Measurements from ENCODE around the gene IVNS1ABP. TPM values are rescaled to one million over a fixed set of nuclear protein-coding genes. Genes with fewer than 3 reads are reported as not detected.

The IVNS1ABP gene
- total and polyA plus RNA-seq, 2 of the 13 experiments (the other 11 are each of a cell fraction or from before 2014, with no cell fraction given), result 49.1 to 51.7 TPM

GRCh38 chr1:185343306-185343705, 26.3 kb upstream of the IVNS1ABP start:
- Histone ChIP-seq H3K4me1 (ENCODE audit: insufficient read depth, low read length) (peaks cover 68% of the 10 kb centered on the region), H2AFZ (ENCODE audit: low read length) (no peak overlapping the region), H3K9me3 (ENCODE audit: low read length) (no peaks in the 10 kb centered on the region), H3K4me2 (ENCODE audit: low read depth, low read length) (peak overlapping the region; percentile 34), H3K27ac (ENCODE audit: extremely low read length, insufficient read depth, low read length) (peak overlapping the region; percentile 53), H3K36me3 (replicated peaks in 1 of 2; ENCODE audit: control insufficient read depth in 1 of 2, insufficient read depth in 2 of 2, low read length in 2 of 2) (no peaks in the 10 kb centered on the region), H4K20me1 (ENCODE audit: insufficient read depth, low read length) (no peaks in the 10 kb centered on the region), H3K79me2 (ENCODE audit: insufficient read depth, low read length) (no peaks in the 10 kb centered on the region), H3K27me3 (ENCODE audit: control insufficient read depth in 1 of 2, insufficient read depth in 2 of 2, low read length in 2 of 2) (no peaks in the 10 kb centered on the region), H3K9ac (ENCODE audit: insufficient read depth, low read depth, low read length) (no peak overlapping the region), H3K4me3 (replicated peaks in 1 of 3; ENCODE audit: insufficient read depth in 1 of 3, low read depth in 2 of 3, low read length in 3 of 3) (no peak overlapping the region)
- in situ Hi-C loops (cut with HindIII; ENCODE audit: extremely low pct_ligation_motif_present, low pct_unique_long_range_greater_than_20kb) (no loop called here), intact Hi-C loops (cut with micrococcal nuclease; ENCODE audit: unreplicated experiment) (no loop called here)
- 65% methylated on average over 5 of the region's 5 CpGs for WGBS (ENCODE audit: low lambda C conversion rate)
- DNase-seq (ENCODE audit: low spot score), result no peak
- TF ChIP-seq ZNF567 (CRISPR knock-in tag; IDR thresholded peaks at IDR 0.05; ENCODE audit: borderline replicate concordance), result no peak
- BruUV-seq (replicated peaks), result no TSS peak
- FAIRE-seq, result no peak
- CTCF ChIA-PET (ENCODE audit: low intra/inter-chr PET ratio, low total read pairs), result no interaction called here
- POLR2A ChIA-PET, result no interaction called here
- ATAC-seq, result peak; percentile 32; the same call in 1 of the 3 replicates

GRCh38 chr1:185342672-185343259, 25.7 kb upstream of the IVNS1ABP start:
- Histone ChIP-seq H3K4me1 (ENCODE audit: insufficient read depth, low read length) (peaks cover 63% of the 10 kb centered on the region), H3K36me3 (replicated peaks in 1 of 2; ENCODE audit: control insufficient read depth in 1 of 2, insufficient read depth in 2 of 2, low read length in 2 of 2) (no peaks in the 10 kb centered on the region), H2AFZ (ENCODE audit: low read length) (no peak overlapping the region), H3K9me3 (ENCODE audit: low read length) (no peaks in the 10 kb centered on the region), H4K20me1 (ENCODE audit: insufficient read depth, low read length) (no peaks in the 10 kb centered on the region), H3K4me3 (replicated peaks in 1 of 3; ENCODE audit: insufficient read depth in 1 of 3, low read depth in 2 of 3, low read length in 3 of 3) (no peak overlapping the region), H3K9ac (ENCODE audit: insufficient read depth, low read depth, low read length) (no peak overlapping the region), H3K79me2 (ENCODE audit: insufficient read depth, low read length) (no peaks in the 10 kb centered on the region), H3K27me3 (ENCODE audit: control insufficient read depth in 1 of 2, insufficient read depth in 2 of 2, low read length in 2 of 2) (no peaks in the 10 kb centered on the region), H3K27ac (ENCODE audit: extremely low read length, insufficient read depth, low read length) (peak overlapping the region; percentile 53), H3K4me2 (ENCODE audit: low read depth, low read length) (peak overlapping the region; percentile 34)
- WGBS (ENCODE audit: low lambda C conversion rate), result 20% methylated on average over 3 of the region's 3 CpGs
- DNase-seq (ENCODE audit: low spot score) (peak; percentile 73), FAIRE-seq (peak; percentile 23), ATAC-seq (peak; percentile 88)
- intact Hi-C loops (cut with micrococcal nuclease; ENCODE audit: unreplicated experiment) (no loop called here), in situ Hi-C loops (cut with HindIII; ENCODE audit: extremely low pct_ligation_motif_present, low pct_unique_long_range_greater_than_20kb) (no loop called here)
- ChIA-PET POLR2A (no interaction called here), CTCF (ENCODE audit: low intra/inter-chr PET ratio, low total read pairs) (no interaction called here)
- BruUV-seq (replicated peaks), result no TSS peak
- TF ChIP-seq NR2F2 (IDR thresholded peaks at IDR 0.05; ENCODE audit: borderline replicate concordance, low read depth) (0 out of 2 replicates have a peak, but pooled peaks have one; percentile 35), ZMYM4 (CRISPR knock-in tag; IDR thresholded peaks at IDR 0.05) (peak; percentile 64), FOXA3 (CRISPR knock-in tag; IDR thresholded peaks at IDR 0.05) (peak; percentile 53; the same call in 1 of the 2 replicates), HOXA9 (CRISPR knock-in tag; IDR thresholded peaks at IDR 0.05; ENCODE audit: borderline replicate concordance) (no peak), NCOA2 (CRISPR knock-in tag; IDR thresholded peaks at IDR 0.05) (peak; percentile 28; the same call in 1 of the 2 replicates), RFXAP (CRISPR knock-in tag; IDR thresholded peaks at IDR 0.05; ENCODE audit: borderline replicate concordance) (no peak), LCORL (IDR thresholded peaks at IDR 0.05) (no peak), LCORL (CRISPR knock-in tag; IDR thresholded peaks at IDR 0.05) (no peak), HNF4A (CRISPR knock-in tag; IDR thresholded peaks at IDR 0.05) (peak; percentile 32; the same call in 1 of the 2 replicates), EP300 (IDR thresholded peaks at IDR 0.05; ENCODE audit: low read depth in 2 of 2, low read length in 2 of 2) (peak in 1 of 2 experiments; percentile 72; a peak in 2 of 4 replicates), EP300 (CRISPR knock-in tag; IDR thresholded peaks at IDR 0.05; ENCODE audit: borderline replicate concordance) (no peak), ZZZ3 (CRISPR knock-in tag; IDR thresholded peaks at IDR 0.05; ENCODE audit: borderline replicate concordance) (no peak), ZNF414 (CRISPR knock-in tag; IDR thresholded peaks at IDR 0.05) (no peak), MTA1 (CRISPR knock-in tag; IDR thresholded peaks at IDR 0.05; ENCODE audit: borderline replicate concordance) (no peak)

All from HepG2 (cell line).